Stimulated activated CD8-positive, alpha-beta memory T cell treated with anti-CD3 and anti-CD28 coated beads, Interleukin-2, amount 100 ng/mL, for 1 hour (primary cell): ENCODE results near the gene ENDOD1.
A peak's percentile ranks its signal among the peaks of the same experiment; 100 is the strongest.

Source experiments
- DNase-seq, 2 donors: peaks; one replicate each; pipeline ENCODE4 v3.0.0-alpha.2; 2020; ENCODE audit warnings: low read depth in 2 of 2

ENDOD1 gene

DNA sequence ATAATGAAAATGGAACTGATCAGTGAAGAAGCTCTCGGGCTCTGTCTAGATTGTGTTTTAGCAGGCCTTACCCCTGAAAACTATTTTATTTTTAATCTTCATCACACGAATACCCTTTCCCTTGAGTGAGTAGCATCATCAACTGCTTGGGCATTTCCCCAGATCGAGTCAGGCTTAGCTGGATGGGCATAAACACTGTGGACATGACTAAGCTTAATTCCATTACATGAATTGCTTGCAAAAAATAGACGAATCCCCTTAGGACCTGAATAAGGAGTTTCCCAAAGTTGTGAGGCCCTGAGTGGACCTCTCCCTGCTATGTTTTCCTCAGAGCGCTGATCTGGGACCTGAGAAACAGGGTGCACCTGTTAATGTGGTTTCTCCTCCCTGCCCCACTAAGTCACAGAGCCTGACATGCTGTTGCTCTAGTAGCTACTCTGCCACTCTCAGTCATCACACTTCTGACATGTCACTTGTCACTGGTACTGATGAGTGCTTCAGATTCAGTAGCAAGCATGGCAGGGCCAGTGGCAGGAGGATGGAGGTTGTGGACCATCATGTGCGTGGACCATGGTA is 53.5 kb downstream of the ENDOD1 start:
- no peak for DNase-seq

DNA sequence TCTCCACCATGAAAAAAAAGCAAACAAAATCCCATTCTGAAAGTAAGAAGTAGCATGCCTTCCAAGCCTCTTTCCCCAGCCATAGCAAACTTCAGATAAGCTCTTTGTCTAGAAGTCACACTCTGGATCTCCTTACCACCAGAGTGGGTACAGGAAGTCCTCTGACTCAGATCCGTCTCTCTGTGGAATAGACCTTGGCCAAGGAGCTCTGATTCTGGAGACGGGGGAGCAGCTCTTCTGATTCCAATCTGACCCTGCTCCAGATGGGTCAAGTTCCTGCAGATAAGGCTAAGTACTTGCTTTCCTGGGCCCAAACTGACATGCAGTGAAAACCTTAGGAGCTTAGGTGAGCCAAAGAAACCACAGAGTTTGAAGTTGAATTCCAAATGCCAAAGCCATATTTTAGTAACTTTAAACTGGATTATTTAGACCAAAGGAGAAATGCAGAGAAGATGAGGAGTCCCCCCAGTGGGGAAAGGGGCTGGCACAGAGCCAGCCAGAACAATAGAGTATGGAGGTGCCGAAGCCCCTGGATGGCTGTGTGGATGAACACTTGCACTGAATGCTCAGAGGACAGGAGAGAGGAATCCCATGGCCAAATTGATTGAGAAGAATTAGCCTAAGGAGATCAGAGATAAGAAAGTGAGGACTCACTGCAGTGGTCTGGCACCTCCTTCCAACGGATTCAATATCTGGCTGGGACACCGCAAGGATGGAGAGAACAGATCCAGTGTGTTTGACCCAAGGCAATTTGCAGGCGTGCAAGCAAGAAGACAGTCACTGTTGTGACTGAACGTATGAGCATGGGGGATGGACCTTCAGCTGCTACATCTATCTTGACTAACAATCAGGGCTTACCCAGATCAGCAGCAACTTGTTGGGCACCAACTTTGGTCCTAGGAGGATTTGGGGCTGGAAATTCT is 54.9 kb downstream of the ENDOD1 start:
- no peak for DNase-seq

DNA sequence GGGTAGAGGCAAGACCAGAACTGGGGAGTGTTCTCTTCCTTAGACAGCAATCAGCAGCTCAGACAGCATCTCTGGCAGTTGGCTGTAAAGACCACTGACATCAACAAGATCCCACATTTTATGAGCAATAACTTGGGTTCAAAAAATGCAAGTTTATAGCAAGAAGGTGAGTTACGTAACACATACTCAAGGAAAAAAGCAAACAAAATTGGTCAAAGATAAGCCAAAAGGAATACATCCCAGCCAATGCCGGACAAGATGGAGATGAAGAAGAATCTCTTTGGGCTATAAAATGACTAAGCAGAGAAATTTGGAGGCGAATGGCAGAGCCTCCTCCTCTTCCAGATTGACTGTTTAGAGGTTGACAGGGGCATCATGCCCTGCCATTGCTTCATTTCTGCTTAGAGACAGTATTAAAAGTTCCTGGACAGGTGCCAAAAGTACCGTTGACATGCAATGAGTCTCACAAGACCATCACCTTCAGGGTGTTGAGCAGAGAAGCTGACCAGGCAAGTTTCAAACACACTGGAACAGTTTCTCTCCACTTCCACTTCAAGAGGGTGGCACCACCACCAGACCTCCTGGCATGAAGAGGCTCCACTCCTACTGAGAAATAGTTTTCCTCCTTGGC is 55.9 kb downstream of the ENDOD1 start:
- no peak for DNase-seq

DNA sequence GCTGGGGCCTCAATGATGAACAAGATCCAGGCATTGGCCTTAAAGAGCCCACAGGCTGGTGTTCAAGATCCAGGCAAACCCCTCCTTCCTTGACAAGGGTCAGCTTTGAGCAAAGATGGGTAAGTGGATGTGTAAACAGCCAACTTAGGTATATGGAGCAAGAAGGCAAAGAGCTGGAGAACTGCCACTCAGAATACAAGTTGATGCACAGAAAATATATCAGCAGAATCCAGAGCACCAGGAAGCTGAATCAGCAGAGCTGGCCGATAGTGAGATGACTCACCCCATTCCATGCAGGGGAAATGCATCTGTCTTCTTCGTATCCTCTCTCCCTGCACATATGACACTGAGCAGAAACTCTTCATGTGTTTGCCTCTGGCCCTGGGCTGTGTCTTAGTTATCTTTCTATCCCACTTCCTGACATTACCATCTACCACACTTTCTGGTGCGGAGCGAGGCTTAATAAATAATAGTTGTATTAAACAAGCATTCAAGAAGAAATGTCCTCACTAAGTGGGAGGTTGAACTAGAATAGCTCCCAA is 57.8 kb downstream of the ENDOD1 start:
- DNase-seq: no peak

DNA sequence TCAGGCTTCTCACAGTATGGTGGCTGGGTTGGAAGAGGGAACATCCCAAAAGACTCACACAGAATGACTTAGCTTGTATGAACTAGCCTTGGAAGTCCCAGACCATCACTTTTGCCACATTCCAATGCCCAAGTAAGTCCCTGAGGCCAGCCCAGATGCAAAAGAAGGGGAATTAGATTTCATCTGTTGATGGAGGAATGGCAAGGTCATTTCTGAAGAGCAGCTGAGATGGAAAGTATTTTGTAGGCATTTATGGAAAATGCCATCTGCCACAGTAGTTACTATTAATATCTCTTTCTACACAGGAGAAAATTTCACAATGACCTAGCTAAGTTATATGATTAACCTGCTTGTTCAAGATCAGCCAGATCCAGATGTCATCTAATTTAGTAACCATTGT is 58.8 kb downstream of the ENDOD1 start:
- DNase-seq: no peak

DNA sequence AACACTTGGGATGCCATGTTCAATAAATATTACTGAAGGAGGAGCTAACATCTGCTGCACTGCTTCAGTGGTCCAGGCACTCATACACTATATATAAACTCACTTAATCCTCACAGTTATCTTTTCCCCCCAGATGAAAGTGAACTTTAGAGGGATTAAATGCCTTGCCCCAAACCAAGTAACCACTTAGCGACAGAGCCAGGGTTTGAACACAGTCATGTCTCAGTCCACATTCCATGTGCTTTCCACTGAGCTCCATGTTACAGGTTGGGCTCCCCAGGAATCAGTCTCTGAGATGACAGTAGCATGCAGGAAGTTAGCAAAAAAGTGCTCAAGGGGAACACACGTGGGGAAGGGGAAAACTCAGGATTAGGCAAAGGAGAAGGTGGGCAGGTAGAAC is 59.3 kb downstream of the ENDOD1 start:
- DNase-seq: no peak

DNA sequence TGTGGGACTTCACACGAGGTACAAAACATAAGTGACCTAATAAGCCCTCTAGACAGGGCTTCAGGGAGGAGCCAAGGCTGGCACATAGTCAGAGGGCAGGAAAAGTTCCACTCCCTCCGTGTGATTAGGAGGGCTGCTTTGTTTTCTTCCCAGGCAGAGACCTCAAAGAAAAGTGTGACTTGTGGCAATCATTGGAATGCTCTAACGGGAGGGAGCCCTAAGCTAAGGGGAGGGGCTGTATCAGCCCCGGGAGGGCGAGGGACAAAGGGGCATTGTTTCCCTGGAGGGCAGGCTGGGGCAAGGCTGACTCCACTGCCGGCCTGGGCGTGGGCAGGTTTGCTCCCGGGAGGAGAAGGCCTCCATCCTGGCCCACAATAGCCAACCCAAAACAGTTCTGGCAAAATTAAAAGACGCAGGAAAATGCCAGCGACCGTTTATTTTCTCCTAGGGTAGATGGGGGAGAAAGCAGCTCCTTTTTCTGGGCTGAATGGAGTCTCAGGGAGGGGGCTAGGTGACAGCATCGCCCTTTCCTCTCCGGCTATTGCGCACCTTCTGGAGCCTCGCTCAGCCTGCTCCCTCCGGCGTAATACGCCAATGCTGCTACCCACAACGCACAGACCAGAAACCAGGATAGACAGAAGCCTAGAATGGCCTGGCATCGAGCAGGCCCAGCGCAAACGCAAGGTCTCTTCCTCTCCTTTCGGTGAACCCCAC is 60.2 kb downstream of the ENDOD1 start:
- DNase-seq: no peak

DNA sequence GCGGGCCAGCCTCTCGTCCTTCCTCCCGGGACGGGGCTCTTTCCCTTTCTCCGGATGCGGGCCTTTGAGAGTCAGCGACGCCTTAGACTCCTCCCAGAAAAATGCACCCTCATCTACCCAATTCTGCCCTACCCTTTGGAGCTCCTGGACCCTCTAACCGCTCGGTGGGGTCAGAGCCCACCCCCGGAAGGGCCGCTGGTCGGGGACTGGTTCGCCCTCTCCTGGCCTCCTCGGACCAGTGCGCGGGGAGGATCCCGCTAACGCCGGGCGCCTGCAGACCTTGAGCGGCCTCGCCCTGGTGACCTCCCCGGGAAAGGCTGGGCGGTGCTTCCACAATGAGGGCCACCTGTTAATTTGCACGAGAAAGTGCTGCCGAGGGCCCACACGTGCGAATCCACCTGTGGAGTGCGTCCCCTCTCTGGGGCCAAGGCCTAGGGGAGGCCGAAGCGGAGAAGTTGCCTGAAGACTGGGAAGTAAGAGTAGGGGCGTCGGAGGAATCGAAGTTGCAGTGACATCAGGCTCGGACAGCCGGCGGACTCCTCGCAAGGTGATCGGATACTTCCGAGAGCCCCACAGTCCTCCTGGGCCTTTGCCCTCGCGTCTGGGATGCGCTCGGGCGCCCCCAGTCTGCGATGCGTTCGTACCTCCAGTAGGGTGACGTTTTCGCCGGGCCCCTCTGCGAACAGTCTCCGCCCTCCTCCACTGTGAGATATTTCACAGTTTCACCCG is 61.5 kb downstream of the ENDOD1 start:
- DNase-seq: peak; percentile 76 to 83

DNA sequence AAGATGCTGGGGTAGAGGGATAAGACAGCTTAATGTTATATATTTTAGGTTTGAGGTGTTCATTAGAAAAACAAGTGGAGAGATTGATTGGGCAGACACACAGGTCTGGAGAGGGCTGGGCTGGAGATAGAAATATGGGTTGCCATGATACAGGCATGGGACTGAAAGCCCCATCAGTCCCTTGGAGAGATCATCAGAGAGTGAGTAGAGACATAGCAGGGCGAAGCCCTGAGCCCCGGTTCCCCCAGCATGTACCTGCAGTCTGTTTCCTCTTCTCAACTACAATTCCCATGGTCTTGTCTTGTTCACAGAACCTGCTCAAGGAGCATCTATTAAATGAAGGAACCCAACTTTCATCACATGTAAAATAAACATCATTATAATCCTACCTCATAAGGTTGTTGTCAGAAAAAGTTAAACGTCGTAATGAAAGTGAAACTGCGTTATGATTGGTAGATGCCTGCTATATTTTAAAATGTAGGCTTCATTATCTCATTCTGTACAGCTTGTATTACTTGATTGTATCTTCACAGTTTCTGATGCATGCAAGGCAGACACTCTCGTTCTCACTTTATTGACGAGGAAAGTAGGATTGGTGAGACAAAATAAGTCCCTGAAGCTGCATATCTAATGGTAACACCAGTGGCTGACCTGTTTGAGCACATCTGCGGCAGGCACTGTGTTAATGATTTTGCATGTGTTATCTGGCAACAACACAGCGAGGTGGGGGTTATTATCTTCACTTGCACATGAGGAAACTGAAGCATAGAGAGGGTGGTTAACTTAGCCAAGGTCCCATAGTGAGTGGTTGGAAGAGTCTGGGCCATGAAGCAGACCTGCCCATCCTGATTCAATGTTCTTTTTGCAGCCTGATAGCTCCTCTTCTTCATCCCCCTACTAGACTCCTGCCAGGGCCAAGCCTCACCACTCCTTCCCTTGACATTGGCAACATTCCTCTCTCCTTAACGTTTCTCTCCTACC is 63.5 kb downstream of the ENDOD1 start:
- DNase-seq: no peak

DNA sequence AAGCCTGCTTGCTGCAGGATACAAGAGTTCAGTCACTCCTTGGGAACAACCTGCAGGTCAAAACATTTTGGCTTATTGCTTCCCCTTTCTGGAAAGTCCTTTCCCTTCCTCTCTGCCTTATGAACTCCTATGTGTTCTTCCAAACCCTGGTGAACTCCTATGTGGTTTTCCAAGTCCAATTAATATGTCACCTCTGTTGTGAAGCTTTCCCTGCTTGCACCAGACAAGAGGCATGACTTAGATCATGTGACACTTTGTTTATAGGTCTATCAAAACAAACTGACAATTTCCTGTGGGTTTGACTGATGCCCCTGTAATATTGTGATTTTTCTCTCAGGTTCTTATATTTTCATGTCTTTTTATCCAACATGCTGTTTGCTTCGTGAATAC is 64.2 kb downstream of the ENDOD1 start:
- no peak for DNase-seq

DNA sequence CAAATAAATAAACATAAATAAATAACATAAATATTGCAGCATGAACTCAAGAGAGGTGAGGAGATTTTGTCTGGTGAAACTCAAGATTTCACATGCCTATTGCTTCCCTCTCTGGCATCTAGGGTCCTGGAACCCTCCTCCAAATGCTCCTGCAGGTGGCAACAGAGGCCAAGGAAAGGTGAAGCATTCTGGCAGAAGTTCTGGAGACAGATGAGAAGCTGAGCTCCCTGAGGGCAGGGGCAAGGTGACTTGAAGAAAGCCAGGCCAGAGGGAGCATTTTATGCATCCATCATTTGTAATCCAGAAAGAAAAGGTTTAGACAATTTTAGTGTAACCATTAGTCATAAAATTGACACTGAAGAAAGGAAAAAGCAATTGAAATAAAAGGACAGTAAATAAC is 64.9 kb downstream of the ENDOD1 start:
- DNase-seq: no peak

DNA sequence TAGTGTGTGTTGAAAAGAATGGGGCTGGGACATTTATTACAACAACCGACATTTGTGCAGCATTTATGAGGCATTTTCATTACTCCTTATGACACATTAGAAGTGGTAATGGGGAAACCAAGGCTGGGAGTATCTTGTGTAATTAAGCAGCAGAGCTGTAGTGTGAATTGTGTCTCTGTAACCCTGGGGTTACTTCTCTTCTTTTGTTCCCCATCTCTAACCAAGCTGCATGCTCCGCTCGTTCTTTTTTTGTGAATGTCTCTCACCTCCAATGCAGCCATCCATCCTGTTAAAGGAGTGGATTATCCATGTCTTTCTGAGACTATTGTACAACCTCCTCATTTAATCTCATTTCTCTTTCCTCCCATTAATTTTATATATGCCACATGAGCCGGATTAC is 65.7 kb downstream of the ENDOD1 start:
- DNase-seq: no peak

DNA sequence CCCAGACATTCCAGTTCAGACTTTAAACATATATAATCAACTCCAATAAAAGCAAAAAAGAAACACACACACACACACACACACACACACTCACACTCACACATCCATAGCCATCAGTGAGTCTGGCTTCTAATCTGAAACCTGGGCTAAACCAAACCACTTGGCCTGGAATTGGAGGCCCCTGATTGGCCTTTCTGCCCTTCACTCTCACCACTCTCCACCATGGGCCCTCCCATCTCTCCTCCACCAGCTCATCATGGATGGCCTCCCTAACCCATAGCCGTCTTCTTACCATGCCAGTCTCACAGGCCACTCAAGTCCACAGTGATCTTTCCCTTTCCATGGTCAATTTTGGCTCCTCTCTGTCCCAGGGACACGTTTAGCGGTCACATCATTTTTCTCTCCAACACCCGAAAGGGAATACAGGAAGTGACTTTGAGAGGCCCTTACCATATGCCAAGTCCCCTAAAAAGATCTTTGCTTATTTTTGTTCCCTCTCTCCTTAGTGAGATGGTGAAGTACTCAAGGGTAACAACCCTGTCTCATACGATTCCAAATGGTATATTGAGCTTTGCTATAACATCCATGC is 66.6 kb downstream of the ENDOD1 start:
- no peak for DNase-seq

DNA sequence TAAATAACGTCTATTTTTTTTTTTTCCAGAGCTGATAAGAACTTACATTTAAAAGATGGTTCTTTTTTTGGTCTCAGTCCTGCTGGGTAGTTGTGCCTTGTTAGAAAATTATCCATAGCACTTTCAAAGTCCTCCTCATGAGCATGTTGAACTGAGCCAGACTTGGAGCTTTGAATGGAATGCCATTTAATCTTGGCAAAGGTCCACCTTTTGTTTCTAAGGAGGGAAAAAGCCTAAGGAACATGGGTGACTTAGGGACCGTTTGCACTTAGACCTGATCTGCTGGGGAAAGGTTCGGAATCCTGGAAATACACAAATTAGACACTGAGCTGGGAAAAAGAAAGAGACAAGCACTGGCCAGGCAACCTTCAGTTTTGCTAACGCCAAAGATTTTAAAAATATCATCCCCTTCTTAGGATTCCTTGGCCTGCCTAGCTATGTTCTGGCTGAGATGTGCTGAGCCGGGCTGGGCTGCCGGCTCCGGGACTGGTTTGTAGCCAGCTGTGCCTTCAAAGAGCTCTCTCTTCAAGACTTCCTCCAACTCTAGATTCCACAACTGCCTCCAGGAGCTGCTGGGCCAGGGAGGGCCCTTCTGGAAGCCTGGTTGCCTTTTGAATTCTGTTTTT is 67.4 kb downstream of the ENDOD1 start:
- no peak for DNase-seq

DNA sequence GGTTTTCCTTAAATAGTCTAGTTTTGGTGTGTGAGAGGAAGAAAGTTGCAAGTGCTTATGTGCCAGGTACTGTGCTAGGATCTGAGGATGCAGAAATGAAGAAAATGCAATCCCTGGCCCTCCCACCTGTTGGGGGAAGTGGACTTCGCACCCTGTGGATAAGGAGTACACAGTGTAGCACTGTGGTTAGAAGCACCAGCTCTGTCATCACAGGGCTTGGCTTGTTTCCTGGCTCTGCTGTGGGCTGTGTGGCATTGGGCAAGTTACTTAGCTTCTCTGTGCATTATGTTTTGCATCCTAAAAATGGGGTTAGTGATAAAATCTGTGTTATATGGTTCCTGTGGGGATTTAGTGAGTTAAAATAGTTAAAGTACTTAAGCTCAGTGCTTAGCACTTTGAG is 68.2 kb downstream of the ENDOD1 start:
- no peak for DNase-seq

DNA sequence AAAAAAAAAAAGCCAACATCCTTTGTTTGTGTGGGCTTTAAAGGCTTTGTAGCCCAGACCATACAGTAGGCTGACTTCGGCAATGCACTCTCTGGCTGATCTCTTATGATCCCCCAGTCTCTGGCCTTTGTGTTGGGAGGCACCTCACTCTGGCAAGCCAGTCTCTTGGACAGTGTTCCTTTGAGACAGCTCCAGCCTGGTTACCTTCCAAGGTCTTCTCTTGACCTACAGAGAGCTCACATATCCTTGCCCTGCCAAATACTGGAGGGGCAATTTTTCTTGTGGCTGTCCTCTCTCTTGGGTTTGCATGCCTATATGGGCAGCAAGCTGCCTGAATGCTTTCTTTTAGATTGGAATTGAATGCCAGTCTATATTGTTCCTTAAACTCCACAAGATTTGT is 71.6 kb downstream of the ENDOD1 start:
- DNase-seq: no peak

DNA sequence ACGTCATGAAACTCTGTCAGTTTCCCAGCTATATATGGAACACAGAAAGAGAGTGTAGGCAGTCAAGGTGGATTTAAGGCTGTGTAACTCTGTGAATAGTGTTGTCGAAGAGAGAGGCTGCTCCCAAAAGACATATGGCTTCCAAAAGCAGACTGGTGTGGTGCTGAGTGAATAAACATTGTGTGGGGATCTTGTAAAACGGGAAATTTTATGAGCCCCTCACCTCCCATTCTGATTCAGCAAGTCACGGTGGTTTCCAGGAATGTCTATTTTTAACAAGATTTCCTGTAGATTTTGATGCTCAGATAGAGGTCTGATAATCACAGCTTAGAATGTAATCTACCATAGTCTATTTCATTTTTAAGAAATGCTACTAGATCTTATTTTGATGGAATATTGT is 73.5 kb downstream of the ENDOD1 start:
- DNase-seq: no peak

DNA sequence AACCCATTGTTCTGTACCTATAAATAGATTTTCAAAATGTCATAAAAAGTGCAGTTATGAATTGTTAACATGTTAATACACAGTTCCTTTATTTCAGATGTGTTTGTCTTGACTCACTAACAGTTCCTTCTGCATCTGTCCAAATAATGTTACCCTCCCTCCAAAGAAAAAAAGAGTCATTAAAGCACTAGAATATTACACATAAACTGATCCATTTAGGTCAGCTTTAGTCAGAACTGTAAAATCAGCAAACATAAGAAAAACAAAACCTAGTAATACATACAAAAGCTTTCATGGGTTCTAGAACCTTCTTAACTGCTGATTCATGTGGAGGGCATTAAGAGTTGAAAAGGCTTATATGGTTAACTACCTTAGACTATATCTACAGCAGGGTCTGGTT is 76.0 kb downstream of the ENDOD1 start:
- DNase-seq: no peak

DNA sequence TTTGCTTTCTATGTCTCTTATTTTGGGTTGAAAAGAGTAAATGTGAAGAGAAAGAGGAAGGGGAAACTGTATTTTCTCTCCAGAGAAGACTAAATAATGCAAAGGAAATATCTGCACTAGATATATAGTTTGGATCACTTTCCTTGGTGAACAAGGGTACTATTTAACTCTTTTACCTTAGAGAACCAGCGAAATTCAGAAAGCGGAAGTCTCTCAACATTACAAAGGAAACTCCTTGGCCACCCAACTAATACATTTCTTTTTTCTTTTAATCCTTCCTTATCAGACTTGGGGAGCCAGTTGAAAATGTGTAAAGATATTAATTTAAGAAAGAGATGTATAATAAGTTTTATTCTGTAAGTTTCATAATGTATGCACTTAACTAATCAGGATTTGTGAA is 77.1 kb downstream of the ENDOD1 start:
- DNase-seq: no peak
